Esophagus squamous epithelium (tissue), 5 donors: ENCODE results near the gene C1orf115. TPM values are rescaled to one million over a fixed set of nuclear protein-coding genes. Genes with fewer than 3 reads are reported as not detected.
"Not testable (repeated sequence)": the region's sequence is repeated elsewhere in the genome, so short reads cannot be mapped to it uniquely, and the experiment has no call there.

ENCODE experiments used
- DNase-seq: peaks from one replicate; lab custom pipeline; 2025; lab: John Stamatoyannopoulos, UW
- H3K27ac ChIP-seq, 4 donors: fragments of 200-600 bp; sonication (generic); one replicate each; pipeline ENCODE4 v1.5.1; 2016 to 2019; ENCODE audit warnings: mild to moderate bottlenecking in 1 of 4
- H3K27me3 ChIP-seq, 4 donors: fragments of 200-600 bp; sonication (generic); 1 replicate in 3 of 4; 2 replicates in 1 of 4; pipeline versions ENCODE4 v1.5.1 to v1.6.0; 2017 to 2021; ENCODE audit warnings: antibody characterized with exemption in 1 of 4
- H3K36me3 ChIP-seq, 3 donors: fragments of 200-600 bp; sonication (generic); one replicate each; pipeline ENCODE4 v1.5.1; 2016 to 2019
- H3K4me1 ChIP-seq, 3 donors: fragments of 200-600 bp; sonication (generic); one replicate each; pipeline ENCODE4 v1.5.1; 2017 to 2019
- H3K4me3 ChIP-seq, 4 donors: fragments of 200-600 bp; sonication (generic); 1 replicate in 3 of 4; 2 replicates in 1 of 4; pipeline ENCODE4 v1.5.1; 2016 to 2019; ENCODE audit warnings: mild to moderate bottlenecking in 2 of 4, moderate library complexity in 1 of 4
- H3K9me3 ChIP-seq, 3 donors: fragments of 200-600 bp; sonication (generic); one replicate each; pipeline ENCODE4 v1.5.1; 2016 to 2019
- POLR2A ChIP-seq, 4 donors: fragments of 450-650 bp; IDR thresholded peaks; one replicate each; pipeline ENCODE4 v1.6.1; 2017; ENCODE audit warnings: antibody characterized with exemption in 4 of 4, mild to moderate bottlenecking in 4 of 4, moderate library complexity in 3 of 4
- WGBS, 2 donors: methylation state at CpG; one replicate each; pipeline ENCODE4 v1.1.5; 2018; 5-methylcytosine and 5-hydroxymethylcytosine counted together
- intact Hi-C: fragments of 100-400 bp; cut with DNase I; formaldehyde crosslinking; loops from one replicate; pipeline ENCODE4 v1.15.0; 2022
- total RNA-seq, 4 donors: library from RNA; depleted of rRNA; stranded (reverse); fragments of >200 nt; gene quantifications; one replicate each; pipeline ENCODE4 v1.1.0, GENCODE V29; 2016
- TF ChIP-seq, protein P1 (sequence below), 6 experiments: fragments of 450-650 bp in 4 of 6; fragments of 200-600 bp in 2 of 6; sonication (generic) in 2 of 6; IDR thresholded peaks; one replicate each; pipeline ENCODE4 v1.5.1; 2016 to 2019; ENCODE audit warnings: antibody characterized with exemption in 6 of 6, mild to moderate bottlenecking in 4 of 6, moderate library complexity in 4 of 6
- donor health status: DM: yes; HTN: yes; CAD: no.

C1orf115 gene
- total RNA-seq, 4 donors from 2014 or later: 1.1 to 7.8 (median 4.2) TPM

DNA sequence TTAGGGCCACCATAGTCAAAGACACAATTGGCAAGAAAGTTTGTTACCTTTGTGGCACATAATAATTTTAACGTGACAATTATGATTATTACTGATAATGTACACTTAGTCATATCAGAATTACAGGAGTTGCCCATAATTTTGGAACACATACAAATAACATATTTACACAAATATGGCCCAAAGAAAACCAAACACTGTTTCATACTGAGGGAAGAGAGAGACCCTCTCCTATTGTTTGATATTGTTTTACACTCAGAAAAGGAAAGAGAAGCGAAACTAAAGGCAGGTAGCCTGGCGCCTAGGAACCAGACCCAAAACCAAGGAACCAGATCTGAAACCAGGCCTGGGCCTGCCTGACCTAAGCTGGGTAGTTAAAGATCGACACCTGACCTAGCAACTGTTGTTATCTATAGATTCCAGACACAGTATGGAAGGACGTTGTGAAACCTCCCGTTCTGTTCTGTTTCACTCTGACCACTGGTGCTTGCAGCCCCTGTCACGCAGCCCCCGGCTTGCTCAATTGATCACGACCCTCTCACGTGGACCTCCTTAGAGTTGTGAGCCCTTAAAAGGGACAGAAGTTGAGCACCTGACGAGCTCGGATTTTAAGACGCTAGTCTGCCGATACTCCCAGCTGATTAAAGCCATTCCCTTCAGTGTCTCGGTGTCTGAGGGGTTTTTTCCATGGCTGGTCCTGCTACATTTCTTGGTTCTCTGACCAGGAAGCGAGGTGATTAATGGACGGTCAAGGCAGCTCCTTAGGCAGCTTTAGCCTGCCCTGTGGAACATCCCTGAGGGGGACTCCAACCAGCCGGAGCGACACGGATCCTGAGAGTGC, 27.9 kb downstream of the C1orf115 start:
- Histone ChIP-seq H3K4me1 (no peaks in the 10 kb centered on the region), H3K36me3 (no peaks in the 10 kb centered on the region), H3K9me3 (peaks cover 0 to 7% (median 0%) of the 10 kb centered on the region in 3 donors), H3K4me3 (no peak overlapping the region), H3K27ac (no peak overlapping the region), H3K27me3 (peaks cover 0 to 7% (median 0%) of the 10 kb centered on the region in 4 donors)
- intact Hi-C loops: no loop called here
- no peak for DNase-seq
- no peak for TF ChIP-seq POLR2A (IDR thresholded peaks at IDR 0.05)
- TF ChIP-seq, protein P1, sequence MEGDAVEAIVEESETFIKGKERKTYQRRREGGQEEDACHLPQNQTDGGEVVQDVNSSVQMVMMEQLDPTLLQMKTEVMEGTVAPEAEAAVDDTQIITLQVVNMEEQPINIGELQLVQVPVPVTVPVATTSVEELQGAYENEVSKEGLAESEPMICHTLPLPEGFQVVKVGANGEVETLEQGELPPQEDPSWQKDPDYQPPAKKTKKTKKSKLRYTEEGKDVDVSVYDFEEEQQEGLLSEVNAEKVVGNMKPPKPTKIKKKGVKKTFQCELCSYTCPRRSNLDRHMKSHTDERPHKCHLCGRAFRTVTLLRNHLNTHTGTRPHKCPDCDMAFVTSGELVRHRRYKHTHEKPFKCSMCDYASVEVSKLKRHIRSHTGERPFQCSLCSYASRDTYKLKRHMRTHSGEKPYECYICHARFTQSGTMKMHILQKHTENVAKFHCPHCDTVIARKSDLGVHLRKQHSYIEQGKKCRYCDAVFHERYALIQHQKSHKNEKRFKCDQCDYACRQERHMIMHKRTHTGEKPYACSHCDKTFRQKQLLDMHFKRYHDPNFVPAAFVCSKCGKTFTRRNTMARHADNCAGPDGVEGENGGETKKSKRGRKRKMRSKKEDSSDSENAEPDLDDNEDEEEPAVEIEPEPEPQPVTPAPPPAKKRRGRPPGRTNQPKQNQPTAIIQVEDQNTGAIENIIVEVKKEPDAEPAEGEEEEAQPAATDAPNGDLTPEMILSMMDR (IDR thresholded peaks at IDR 0.05): no peak
- 83 to 89% methylated on average over 13 of the region's 20 CpGs for WGBS, 2 donors

DNA sequence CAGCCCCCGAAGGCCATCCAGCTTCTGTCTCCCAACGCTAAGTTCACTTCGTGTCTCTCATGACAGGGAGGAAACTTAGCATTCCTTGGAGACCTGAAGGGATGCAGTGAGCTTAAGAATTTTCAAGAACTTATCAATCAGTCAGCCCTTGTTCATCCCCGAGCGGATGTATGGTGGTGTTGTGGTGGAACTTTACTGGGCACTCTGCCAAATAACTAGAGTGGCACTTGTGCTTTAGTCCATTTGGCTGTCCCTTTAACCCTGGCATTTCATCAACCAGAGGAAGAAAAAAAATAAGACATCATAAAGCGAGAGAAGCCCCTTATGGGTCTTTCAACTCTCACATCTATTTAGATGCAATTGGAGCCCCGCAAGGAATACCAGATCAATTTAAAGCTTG, 31.1 kb downstream of the C1orf115 start:
- DNase-seq: not testable (repeated sequence)

DNA sequence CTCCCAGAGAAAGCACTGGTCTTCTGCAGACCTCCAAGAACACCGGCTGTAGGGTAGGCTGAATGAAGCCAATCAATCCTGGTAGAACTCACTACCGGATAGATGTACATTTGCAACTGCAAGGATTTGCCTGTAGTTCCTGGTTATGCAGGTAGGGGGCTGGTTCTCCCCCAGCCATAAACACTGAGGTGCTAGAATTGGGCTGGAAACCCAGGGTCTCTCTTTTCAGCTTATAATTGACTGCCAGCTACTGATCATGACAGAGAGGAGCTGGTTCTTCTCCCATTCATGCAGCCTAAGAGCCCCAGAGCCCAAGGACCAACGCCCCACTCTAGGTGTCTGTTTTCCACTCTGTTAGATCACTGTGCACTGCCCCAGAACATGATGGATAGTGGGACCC, 36.5 kb downstream of the C1orf115 start:
- 88 to 100% methylated on average over 1 to 3 of the region's 3 CpGs for WGBS, 2 donors
- intact Hi-C loops: no loop called here
- Histone ChIP-seq H3K9me3 (no peaks in the 10 kb centered on the region), H3K27me3 (no peaks in the 10 kb centered on the region), H3K36me3 (no peaks in the 10 kb centered on the region), H3K4me3 (no peak overlapping the region), H3K27ac (no peak overlapping the region), H3K4me1 (no peaks in the 10 kb centered on the region)
- no peak for TF ChIP-seq POLR2A (IDR thresholded peaks at IDR 0.05)
- TF ChIP-seq, protein P1 (IDR thresholded peaks at IDR 0.05): peak in 1 of 6 experiments; percentile 30
- DNase-seq: no peak

More for the DNA sequence above, 31.1 kb downstream of the C1orf115 start:
- H3K36me3 ChIP-seq, intact Hi-C loops, H3K4me3 ChIP-seq, H3K27me3 ChIP-seq, H3K9me3 ChIP-seq, H3K4me1 ChIP-seq, H3K27ac ChIP-seq: not testable (repeated sequence)
- WGBS, 2 donors: 93 to 95% methylated on average over 3 to 4 of the region's 7 CpGs

DNA sequence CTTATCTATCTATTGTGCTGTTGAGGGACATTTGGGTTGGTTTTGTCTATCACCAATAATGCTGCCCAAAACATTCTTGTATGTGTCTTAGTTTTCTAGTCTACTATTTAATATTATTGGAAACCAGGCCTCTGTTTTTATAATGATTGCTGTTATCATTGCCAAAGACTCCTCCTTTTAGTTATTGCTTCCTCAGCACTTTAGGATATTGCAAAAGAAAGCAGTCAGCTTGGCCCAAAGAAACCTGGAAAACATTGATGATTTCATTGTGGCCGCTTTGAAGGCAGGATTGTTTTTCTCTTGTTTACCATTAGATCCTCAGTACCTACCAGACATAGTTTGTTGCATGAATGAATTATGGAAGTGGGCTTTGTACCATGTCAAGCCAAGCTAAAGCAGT, 37.4 kb downstream of the C1orf115 start:
- intact Hi-C loops: no loop called here
- peaks cover 0 to 3% (median under 1%) of the 10 kb centered on the region in 3 donors for H3K4me1 ChIP-seq
- WGBS, 2 donors: 80 to 92% methylated on average over 1 of the region's 1 CpG
- no peak for DNase-seq
- H3K27me3 ChIP-seq: no peaks in the 10 kb centered on the region
- H3K36me3 ChIP-seq: no peaks in the 10 kb centered on the region
- H3K4me3 ChIP-seq: no peak overlapping the region
- no peak overlapping the region for H3K27ac ChIP-seq
- no peaks in the 10 kb centered on the region for H3K9me3 ChIP-seq
- TF ChIP-seq, protein P1 (IDR thresholded peaks at IDR 0.05): no peak
- no peak for TF ChIP-seq POLR2A (IDR thresholded peaks at IDR 0.05)

DNA sequence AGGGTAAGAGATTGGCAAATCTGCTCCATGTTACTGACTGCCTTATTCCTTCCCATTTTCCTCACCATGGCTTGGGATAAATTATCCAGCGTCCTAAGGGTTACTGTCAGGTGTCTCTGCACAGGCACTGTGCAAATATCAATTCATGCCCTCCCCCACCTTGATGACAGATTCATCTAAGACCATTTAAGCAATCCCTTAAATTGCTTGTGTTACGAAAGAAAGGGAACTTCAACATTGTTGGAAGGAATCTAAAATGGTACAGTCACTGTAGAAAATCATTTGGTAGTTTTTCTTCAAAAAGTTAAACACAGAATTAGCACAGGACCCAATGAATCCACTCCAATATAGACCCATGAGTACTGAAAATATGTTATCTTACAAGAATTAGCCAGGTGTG, 40.3 kb downstream of the C1orf115 start:
- intact Hi-C loops: loop anchor here (5.0 kb wide), 1 partner anchor 38 kb away; the partner anchor contains the start of gene C1orf115
- Histone ChIP-seq H3K27ac (no peak overlapping the region), H3K9me3 (no peaks in the 10 kb centered on the region), H3K36me3 (no peaks in the 10 kb centered on the region), H3K4me3 (no peak overlapping the region), H3K27me3 (no peaks in the 10 kb centered on the region), H3K4me1 (peaks cover 4 to 15% (median 4%) of the 10 kb centered on the region in 3 donors)
- DNase-seq: no peak
- no peak for TF ChIP-seq POLR2A (IDR thresholded peaks at IDR 0.05)
- TF ChIP-seq, protein P1 (IDR thresholded peaks at IDR 0.05): no peak
- WGBS, 2 donors: 79 to 89% methylated on average over 2 of the region's 2 CpGs
